Measurements from ENCODE around the gene PPP1R7.

DNA sequence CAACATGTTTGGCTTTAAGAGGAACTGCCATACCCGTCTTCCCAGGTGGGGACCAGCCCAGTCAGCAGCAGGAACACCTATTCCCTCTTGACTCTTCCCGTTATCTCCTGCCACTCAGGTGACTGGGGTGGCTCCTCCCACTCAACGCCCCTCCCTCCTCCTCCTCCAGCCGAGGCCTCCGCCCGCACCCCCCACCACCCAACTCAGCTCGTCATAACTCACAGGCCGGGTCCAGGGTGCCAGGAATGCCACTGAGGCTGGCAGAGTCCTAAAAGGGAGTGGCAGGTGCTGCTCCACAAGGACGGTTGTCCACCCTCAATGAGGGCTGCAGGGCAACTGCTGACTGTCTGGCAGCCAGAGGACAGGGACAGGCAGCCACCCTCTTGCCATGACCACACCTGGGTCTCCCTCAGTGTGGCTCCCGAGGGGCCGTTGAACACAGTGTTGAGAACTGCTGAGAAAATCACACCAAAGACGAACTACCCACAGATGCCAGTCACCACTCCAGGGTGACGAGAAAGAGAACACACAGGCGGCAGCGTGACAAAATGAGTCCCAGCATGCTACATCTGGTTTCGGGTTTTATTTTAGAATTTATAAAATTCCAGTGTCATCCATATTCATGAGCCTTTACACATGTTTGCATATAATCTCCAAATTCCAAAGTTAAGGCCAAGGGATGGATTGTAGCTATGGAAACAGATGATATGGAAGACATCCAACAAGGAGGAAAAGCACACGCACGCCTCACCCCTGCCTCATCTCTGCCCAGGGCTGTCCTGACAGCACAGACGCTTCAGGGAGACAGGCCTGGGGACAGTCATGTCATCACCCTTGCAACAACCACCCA lies 76.7 kb downstream of the PPP1R7 start:
- TF ChIP-seq, protein P1, sequence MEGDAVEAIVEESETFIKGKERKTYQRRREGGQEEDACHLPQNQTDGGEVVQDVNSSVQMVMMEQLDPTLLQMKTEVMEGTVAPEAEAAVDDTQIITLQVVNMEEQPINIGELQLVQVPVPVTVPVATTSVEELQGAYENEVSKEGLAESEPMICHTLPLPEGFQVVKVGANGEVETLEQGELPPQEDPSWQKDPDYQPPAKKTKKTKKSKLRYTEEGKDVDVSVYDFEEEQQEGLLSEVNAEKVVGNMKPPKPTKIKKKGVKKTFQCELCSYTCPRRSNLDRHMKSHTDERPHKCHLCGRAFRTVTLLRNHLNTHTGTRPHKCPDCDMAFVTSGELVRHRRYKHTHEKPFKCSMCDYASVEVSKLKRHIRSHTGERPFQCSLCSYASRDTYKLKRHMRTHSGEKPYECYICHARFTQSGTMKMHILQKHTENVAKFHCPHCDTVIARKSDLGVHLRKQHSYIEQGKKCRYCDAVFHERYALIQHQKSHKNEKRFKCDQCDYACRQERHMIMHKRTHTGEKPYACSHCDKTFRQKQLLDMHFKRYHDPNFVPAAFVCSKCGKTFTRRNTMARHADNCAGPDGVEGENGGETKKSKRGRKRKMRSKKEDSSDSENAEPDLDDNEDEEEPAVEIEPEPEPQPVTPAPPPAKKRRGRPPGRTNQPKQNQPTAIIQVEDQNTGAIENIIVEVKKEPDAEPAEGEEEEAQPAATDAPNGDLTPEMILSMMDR (IDR thresholded peaks at IDR 0.05), result no peak
- TF ChIP-seq EP300 (IDR thresholded peaks at IDR 0.05) (no peak), POLR2A (IDR thresholded peaks at IDR 0.05) (no peak), POLR2AphosphoS5 (IDR thresholded peaks at IDR 0.05) (no peak)
